Islet precursor cell (in vitro differentiated cells): Measurements from ENCODE around the gene AUTS2.

Source experiments
- DNase-seq: peaks from one replicate; pipeline ENCODE4 v3.0.0-alpha.2; 2018

AUTS2 gene

DNA sequence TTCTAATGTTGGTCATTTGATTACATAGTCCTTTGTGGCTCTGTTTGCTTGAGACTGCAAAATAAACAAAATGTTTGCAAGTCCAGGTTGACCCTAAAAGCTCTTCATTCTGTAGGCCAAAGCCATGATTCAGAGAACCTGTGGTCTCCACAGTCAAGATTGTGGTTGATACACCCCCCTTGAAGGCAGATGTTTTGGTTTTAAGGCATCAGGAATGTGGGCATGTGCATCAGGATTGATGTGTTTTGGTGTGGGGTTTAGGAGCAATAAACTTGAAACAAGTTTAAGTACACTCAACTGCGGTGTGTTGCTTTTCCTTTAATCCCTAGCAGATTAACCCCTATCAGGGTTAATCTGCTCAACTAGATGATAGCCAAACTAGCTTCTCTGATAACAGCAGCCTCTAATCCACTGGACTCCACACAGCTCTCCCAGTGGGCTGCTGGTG lies 1154.5 kb downstream of the AUTS2 start:
- DNase-seq, result no peak

DNA sequence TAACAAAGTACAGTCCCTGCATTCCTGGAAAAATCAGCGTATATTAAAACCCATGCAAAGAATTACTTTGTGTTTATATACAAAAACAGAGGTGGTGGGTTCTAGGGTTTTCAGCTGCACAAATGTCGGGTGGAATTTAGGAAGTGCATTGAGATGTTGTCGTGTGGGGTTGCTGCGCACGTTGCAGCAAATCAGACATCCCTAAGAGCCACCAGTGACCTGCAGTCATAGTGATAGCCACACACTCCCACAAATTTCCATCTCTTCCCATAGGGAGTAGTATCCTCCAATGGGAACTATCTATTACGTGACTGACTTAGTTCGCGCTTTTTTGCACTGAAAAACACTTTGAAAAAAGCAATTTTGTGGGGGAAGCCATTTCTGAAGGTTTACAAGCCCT lies 1158.5 kb downstream of the AUTS2 start:
- no peak for DNase-seq

DNA sequence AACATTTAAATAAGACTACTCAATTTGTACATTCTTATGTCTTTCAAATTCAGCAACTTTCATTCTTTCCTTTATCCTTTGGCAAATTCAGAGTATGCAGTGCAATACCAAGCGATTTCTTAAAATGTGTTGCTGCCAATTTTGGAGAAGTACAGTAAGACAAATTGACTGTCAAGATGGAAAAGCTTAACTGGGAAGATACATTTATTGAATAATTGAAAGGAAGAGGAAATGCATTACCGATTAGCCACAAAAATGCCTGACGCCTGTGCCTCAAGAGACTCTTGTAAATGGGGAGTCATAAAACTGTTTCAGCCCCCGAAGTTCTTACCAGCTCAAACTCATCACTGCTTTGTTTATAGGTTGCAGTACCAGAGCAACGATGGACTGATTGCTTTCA lies 1160.4 kb downstream of the AUTS2 start:
- no peak for DNase-seq

DNA sequence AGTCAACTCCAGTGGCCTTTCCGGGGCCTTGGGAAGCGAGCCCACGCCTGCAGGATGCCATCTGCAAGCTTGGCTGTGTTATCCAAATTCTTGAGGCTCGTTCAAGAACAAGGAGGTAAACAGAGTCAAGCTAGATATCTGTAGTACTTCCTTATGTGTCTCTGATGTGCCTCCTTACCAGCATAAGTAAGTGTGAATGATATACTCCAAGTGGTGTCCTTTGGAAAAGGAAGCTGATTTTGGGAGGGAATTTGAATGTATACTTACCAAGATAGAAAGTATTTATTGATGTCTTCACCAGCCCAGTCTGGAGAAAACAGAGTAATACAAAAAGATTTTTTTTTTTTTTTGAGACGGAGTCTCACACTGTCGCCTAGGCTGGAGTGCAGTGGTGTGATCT lies 1161.4 kb downstream of the AUTS2 start:
- DNase-seq, result no peak

DNA sequence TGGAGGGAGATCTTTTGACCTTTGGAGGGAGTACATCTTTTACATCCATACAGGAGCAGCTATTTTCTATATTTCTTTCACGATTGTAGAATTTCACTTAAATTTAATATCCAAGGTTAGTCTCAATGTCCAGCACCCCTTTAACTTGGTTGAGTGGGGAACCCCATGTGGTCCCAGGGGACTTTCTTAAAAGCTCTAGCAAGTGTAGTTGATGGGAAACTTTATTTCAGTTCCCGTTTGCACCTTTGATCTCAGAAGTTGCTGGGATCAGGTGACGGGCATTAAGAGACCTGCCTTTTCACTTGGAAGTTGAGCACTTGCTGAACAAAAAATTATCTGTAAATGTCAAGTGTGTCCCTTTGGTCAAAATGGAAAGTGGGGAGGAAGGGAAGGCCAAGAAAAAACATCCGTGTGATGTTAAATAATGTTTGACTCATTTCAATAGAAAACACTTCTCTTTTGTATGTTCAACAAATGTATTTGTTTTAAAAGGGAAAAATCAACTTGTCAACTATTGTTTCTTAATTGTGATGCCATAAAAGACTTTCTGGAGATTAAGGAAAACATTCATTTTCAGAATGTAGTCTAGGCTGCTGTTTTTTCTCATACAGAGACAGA lies 1163.5 kb downstream of the AUTS2 start:
- DNase-seq, result no peak

DNA sequence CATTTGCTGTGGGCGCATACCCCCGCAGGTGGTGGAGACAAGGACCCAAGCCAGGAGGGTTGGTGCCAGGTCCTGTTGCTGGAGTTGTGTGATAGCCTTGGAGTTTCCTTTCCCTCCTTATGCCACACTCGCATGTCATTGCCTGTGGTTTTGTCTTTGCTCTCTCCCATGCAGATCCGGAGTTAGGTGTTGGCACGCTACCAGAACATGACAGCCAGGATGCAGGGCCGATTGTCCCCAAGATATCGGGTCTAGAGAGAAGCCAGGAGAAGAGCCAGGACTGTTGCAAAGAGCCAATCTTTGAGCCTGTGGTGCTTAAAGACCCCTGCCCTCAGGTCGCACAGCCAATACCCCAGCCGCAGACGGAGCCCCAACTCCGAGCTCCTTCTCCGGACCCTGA lies 1164.4 kb downstream of the AUTS2 start:
- DNase-seq, result no peak

DNA sequence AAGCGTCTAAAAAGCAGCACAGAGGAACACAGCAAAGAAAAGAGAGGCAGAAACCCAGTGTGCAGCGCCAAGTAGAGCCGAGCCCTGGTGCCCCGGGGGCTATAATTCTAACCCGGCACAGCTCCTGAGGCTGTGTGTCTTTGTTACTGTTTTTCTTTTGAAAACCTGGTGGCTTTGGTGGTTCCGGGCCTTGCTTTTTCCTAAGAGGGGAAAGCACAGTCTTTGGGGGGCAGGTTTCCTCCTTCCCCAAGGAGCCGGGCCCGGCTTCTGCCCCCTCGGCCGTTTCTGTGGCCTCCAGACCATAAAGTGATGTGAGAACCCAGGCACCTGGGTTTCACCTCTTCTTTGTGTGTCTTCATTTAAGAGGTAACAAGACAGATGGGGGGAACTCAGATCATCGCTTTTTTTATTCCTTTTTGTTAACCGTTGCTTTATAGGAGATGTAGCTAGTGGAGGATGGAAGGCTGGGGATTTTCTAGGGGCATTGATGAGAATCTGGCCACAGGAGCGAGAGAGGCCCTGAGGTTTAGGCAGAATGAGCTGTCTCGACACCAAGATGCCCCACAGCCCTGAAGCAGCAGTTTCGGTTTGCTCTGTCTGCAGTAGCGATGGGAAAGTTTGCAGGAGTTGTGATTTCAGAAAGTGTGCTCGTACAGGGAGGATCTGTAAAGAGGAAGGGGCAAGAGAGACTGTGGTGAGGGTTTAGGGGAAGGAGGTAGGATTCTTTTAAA lies 1165.9 kb downstream of the AUTS2 start:
- DNase-seq, result no peak

DNA sequence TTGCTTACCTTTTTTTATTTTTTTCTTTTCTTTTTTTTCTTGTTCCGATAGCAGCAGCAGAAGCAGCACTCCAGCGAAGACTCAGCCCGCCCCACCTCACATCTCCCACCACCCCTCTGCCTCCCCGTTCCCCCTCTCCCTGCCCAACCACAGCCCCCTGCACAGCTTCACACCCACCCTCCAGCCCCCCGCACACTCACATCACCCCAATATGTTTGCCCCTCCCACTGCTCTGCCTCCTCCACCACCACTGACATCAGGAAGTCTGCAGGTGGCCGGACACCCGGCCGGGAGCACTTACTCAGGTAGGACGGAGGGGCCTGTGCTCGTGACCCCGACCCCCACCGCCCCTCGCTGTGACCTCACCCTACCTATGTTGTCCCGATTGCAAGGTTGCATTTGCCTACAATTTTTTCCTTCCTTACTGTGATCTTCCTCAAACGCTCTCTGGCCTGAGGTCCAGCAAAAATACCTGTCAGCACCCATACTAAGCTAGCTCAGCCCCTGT lies 1166.5 kb downstream of the AUTS2 start:
- DNase-seq, result no peak

DNA sequence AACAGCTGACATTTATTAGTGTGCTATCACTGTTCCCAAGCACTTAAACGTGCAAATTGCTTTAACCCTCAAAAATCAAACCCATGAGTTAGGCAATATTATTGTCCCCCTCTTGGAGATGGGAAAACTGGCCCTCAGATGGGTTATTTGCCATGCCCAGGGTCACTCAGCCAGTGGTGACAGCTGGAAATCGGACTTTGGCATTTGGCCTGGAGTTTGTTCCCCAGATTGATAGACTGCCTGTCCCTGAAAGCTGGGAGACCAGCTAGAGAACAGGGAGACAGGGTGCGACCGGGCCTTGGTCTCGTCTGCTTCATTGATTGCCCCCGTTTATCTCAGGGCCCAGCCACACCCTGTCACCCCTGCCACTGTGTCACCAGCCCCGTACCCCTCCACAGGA lies 1167.4 kb downstream of the AUTS2 start:
- no peak for DNase-seq

DNA sequence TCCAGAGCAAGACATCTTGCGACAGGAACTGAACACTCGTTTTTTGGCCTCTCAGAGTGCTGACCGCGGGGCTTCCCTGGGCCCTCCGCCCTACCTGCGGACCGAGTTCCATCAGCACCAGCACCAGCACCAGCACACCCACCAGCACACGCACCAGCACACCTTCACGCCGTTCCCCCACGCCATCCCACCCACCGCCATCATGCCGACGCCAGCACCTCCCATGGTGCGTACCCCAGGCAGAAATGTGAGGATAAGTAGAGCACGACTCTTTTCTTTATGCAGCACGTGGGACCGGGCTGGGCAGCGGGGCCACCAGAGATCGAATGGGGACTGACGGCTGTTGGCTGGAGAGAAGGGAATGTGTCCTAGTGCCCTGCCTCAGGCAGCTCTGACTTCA lies 1167.8 kb downstream of the AUTS2 start:
- no peak for DNase-seq

DNA sequence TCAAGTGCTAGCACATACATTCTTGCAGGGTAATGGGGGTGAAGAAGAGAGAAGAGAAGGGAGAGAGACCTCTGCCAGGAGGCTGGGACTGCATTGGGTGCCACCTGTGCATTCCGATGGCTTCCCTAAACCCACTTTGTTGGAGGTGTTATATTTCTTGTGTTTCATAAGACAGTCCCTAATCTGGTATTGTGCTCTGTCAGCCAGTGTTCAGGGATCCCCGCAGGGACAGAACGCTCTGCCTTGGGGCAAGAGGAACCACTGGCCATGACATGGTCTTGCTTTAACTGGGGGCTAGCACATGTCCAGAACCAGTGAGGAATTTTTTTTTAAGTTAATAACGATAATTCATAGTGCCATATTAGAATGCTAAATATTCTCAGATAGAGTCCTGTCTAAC lies 1168.4 kb downstream of the AUTS2 start:
- no peak for DNase-seq

DNA sequence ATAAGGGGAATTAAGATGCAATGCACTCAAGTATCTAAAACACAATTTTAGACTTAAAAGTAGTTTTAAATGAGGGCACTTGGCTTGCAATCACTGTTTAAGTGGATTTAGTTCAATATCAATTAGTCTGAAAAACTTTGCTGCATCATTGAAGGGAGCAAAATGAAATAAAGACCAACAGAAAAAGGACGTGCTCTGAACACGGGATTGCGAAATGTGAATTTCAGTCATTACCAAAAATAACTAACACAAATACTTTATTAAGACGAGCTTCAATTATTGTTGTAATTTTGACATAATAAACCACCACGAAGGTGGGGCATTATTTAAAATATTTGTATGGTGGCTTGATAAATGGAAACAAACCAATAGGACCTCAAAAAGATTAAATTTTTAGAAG lies 1171.9 kb downstream of the AUTS2 start:
- no peak for DNase-seq

DNA sequence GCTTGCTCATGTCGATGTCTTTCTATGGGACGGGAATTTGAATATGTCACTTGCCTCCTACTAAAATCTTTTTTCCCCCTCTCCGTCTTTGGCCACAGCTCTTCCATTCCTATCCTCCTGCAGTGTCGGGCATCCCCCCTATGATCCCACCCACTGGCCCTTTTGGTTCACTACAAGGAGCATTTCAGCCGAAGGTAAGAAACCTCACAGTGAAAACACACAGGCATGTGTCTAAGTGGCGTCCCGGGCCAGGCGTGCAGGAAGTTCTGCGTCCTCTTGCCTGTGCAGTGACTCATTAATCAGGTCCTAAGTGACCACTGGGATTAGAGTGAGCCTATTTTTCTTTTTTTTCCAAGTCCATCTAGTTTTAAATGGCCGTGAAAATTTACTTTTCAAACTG lies 1173.2 kb downstream of the AUTS2 start:
- peak; percentile 66 for DNase-seq

DNA sequence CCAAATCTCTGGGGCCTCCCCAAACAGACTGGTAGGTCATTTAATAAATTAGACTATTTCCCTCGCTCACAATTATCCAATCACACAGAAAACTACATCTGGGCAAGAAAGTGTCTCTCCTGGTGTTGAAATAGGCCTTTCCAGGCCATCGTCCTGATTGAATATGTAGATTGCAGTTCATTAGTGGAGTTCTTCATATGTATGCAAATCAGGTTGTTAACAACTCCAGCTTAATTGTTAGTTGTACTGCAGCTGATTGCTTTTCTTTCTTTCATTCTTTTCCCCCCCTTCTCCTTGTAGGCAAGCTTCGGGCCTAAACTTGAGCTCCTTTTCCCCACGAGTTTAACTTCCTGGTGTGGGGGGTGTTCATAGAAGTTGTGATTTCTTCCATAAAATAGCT lies 1174.6 kb downstream of the AUTS2 start:
- no peak for DNase-seq

DNA sequence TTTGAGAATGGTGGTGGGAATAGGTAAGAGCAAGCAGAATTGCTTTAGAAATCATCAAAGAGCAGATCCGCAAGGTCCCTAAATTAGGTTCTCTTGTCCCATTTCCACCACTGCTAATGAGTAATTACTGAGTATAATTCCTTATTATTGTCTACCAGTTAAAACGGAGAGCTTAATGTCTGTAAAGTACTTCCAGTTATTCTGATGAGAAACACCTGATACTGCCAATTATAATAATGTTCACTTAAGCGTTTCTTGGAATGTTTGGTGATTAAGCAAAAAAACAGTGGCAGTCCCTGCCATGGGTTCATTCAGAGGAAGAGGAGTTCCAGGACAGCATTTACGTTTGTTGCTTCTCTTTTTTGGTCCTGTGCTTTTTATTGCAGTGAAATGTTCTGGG lies 1175.1 kb downstream of the AUTS2 start:
- DNase-seq, result no peak

DNA sequence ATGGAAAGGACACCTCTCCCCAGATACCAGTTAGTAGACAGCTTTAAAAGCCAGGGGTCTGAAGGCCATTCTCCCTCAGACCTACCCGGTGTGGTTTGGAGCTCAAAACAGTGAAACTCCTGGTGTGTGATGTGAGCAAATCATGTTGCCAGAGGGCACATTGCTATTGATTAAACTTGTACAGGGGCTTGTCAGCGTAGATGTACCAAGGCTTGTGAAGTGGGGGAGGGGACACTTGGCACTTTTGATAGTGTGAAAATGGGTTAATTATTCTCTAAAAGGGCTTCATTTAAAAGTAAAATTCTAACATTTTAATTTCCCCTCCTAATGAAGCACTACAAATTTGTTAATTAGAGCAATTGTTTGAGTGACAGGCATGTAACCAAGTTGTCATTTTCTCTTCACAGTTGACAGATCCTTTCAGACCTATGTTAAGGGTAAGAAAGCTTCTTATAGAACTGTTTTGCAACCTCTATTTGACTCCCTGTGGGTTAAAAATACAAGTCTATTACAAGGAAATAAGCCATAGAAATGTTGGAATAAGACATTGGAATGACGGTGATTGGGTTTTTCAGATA lies 1176.8 kb downstream of the AUTS2 start:
- DNase-seq, result no peak

DNA sequence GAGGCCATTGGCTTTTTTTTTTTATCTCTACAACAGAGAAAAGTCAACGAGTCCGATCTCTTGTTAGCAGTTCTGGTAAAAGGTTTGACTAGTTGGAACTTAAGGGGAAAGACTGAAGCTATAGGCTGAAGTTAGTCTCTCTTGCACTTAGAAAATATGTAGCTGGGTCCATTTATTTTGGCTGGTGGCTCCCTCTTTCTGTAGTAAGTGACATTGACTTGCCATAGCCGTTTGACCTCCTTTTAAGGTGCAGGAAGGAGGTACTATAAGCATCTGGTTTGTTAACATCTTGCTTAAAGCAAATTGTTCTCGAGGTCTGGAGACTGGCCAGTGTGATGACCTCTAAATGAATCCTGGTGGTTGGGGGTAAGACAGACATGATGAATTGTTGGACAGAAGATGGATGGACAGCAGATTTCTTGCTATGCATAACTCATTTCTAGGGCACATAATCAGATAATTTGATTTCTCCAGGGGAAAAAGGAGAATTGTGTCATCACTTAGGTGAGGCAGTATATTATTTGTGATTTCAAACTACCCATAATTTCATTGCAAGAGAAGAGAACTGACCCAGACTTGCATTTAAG lies 1177.4 kb downstream of the AUTS2 start:
- peak; percentile 47 for DNase-seq

DNA sequence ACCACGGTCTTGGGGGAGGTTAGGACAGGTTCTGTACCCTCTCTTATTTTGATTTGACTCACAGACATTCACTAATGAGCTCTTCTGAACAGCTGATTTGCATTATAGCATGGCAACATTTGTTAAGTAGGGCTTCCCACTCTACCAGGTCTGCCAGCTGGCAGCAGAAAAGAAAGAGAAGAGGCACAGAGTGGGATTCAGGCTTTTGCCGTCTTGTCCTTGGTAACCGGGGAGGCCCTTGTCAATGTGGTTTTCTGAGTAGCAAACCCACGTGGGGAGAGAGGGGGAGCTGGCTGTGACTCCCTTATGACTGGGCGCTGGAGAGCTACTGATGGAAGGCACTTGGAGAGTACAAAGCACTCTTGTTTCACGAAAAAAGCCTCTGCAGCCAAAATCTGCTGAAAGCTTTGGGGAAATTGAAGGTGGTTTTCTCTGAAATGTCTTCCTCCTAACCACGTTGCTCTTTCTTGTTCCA lies 1178.4 kb downstream of the AUTS2 start:
- peak; percentile 28 for DNase-seq

DNA sequence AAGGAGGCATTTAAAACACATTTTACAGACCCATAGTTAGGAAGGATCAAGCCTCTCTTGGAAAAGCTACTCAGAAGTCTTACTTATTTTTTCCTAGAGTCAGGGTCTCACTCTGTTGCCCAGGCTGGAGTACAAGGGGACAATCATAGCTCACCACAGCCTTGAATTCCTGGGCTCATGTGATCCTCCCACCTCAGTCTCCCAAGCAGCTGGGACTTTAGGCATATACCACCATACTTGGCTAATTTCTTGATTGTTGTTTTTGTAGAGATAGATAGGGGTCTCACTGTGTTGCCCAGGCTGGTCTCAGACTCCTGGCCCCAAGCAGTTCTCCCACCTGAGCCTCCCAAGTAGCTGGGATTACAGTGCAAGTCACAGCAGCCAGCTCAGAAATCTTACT lies 1179.0 kb downstream of the AUTS2 start:
- peak; percentile 12 for DNase-seq

DNA sequence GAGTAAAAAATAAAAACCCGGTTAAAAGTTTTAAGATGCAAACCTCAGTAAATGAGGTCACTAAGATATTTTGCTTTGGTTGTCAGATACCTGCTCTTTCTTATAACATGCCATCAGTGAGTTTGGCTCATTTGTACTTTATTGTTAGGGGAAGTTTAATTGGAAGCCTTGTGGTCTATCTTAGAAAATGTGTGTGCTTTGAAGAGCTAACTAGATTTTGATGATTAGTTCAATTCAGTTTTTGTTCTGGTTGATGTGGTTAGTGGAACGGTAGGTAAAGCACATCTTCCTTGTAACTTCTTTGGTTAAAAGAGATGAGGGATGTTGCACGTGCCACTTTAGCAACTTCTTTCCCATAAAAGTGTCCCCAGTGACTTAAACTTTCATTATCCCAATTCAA lies 1180.3 kb downstream of the AUTS2 start:
- DNase-seq, result no peak

DNA sequence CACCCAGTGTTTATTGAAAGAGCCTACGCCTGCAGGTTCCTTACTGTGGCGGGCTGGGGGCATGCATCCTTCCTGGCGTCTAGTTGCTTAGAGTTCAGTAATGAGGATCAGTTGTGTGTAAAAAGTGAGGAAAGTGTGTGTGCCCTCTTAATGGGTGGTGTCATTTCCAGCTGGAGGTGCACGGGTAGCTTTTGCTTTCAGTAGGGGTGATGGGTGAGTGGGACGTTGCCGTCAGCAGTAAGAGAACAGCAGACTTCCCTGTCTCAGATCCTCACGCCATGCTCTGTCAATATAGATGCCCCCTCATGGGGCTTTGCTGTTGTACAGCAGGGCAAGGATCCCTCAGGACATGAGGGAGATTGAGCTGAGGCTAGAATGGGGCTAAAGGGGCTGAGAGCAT lies 1181.0 kb downstream of the AUTS2 start:
- peak; percentile 21 for DNase-seq

DNA sequence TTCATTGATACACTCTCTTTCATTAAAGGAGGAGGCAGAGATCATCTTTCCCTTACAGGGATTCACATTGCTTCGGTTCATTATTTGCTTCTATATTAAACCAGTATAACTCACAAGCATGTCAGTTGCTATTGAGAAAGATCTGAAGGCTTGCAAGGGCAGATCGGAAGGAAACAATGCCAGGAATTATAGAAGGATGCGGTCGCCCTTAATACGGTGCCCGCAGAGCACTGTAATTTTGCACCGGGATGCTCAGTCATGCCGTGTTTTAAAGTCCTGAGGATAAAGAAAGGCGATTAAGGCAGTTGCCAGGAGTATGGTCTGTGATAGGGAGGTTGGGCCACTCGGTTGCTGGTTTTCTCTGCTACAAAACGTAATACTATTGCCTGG lies 1183.6 kb downstream of the AUTS2 start:
- no peak for DNase-seq

DNA sequence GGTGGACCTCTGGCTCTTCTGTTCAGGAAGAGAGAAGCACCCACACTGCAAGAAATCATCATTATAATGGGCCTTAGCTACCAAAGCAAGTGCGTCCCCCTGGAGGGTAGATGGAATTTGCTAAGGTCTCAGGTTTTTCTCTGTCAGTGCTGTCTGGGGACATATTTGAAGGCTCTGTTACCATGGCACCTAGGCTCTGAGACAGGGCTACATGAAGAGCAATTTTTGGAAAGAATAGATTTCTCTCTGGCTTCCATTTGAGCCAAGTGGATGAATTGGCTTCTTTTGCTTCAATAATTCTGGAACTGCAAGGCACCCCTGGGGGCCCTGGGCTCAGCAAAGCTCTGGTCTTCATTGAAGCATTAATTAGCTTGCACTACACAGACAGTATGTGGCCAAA lies 1184.5 kb downstream of the AUTS2 start:
- DNase-seq, result peak; percentile 25

DNA sequence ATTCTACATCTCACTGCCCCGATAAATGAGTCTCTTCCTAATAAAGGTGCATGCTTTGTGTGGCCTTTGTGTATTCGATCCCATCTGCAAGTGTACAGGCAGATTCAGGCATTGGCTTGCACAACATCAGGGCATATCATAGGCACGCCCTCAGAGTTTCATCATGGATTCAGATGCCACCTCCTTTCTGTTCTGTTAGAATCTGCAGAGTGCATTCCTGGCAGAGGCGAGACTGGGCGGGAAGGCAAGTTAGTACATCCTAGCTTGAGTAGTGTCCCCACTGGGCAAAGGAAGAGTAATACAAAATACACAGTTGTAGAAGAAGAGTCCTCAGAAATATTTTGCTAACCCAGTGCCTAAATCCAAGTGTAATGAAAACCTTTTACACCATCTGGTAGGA lies 1187.2 kb downstream of the AUTS2 start:
- peak; percentile 13 for DNase-seq
